Measurements from ENCODE around the gene PC.

DNA sequence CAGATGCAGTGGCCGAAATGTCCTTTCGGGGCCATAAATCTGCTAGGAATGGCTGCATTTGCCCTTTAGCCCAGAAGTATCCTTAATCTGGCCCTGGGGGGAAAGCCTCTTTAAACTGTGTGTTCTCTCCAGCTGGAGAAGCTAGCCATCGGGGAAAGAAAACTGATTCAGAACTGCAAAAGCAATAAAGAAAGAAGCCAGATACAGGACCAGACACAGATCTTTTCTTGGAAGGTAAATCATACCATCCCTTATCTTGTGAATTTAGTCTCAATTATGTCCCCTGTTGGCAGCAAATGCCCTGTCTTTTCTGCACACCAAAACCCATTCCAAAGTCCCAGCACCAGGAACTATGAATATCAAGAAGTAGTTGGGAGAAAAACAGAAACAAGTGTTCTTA is 25.6 kb downstream of the PC start:
- TF ChIP-seq, protein P1, sequence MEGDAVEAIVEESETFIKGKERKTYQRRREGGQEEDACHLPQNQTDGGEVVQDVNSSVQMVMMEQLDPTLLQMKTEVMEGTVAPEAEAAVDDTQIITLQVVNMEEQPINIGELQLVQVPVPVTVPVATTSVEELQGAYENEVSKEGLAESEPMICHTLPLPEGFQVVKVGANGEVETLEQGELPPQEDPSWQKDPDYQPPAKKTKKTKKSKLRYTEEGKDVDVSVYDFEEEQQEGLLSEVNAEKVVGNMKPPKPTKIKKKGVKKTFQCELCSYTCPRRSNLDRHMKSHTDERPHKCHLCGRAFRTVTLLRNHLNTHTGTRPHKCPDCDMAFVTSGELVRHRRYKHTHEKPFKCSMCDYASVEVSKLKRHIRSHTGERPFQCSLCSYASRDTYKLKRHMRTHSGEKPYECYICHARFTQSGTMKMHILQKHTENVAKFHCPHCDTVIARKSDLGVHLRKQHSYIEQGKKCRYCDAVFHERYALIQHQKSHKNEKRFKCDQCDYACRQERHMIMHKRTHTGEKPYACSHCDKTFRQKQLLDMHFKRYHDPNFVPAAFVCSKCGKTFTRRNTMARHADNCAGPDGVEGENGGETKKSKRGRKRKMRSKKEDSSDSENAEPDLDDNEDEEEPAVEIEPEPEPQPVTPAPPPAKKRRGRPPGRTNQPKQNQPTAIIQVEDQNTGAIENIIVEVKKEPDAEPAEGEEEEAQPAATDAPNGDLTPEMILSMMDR (IDR thresholded peaks at IDR 0.05) = no peak
- TF ChIP-seq POLR2A (IDR thresholded peaks at IDR 0.05) (no peak), POLR2AphosphoS5 (IDR thresholded peaks at IDR 0.05) (no peak)
